B cell (primary cell): Measurements from ENCODE around the gene ARHGAP42. TPM values are rescaled to one million over a fixed set of nuclear protein-coding genes. Genes with fewer than 3 reads are reported as not detected.

Source experiments
- ATAC-seq: fragments of 200-7000 bp; cut with Tn5 transposase; one replicate; pipeline ENCODE4 v1.10.0; 2021; ENCODE audit warnings: low read depth, mild to moderate bottlenecking, moderate number of reproducible peaks, moderate library complexity
- CTCF ChIA-PET: fragments of 350-600 bp; sonication (Branson Sonifier 250); formaldehyde crosslinking; loops from one replicate; lab custom pipeline; 2021; ENCODE audit warnings: antibody characterized with exemption, inconsistent platforms; lab: Charles Lee
- POLR2A ChIA-PET: fragments of 350-600 bp; sonication (Branson Sonifier 250); formaldehyde crosslinking; loops from one replicate; lab custom pipeline; 2021; ENCODE audit warnings: antibody characterized with exemption; lab: Charles Lee
- DNase-seq: peaks from one replicate; pipeline ENCODE4 v3.0.0; 2013
- H2AFZ ChIP-seq: 2 replicates; pipeline ENCODE4 v1.6.1; 2012; ENCODE audit warnings: mild to moderate bottlenecking, low read depth, low read length; ENCODE audit not compliant: insufficient read depth, poor library complexity, severe bottlenecking
- H3K27ac ChIP-seq, 2 donors: 1 replicate in 1 of 2; 2 replicates in 1 of 2; pipeline ENCODE4 v1.5.1; 2012 to 2013; ENCODE audit warnings: low read length in 2 of 2, mild to moderate bottlenecking in 2 of 2, moderate library complexity in 1 of 2
- H3K27me3 ChIP-seq, 4 experiments: fragments of 200-600 bp in 1 of 4; sonication (generic) in 1 of 4; replicated peaks in 1 of 4; 1 replicate in 2 of 4; 2 replicates in 2 of 4; pipeline versions ENCODE4 v1.6.1 to v1.7.0; 2013 to 2016; ENCODE audit warnings: low read length in 3 of 4, mild to moderate bottlenecking in 2 of 4, mixed read lengths in 1 of 4, moderate library complexity in 1 of 4; ENCODE audit not compliant: insufficient read depth in 4 of 4, control insufficient read depth in 3 of 4; ENCODE audit errors: control extremely low read depth in 1 of 4
- H3K36me3 ChIP-seq, 2 experiments: replicated peaks in 1 of 2; 1 replicate in 1 of 2; 2 replicates in 1 of 2; pipeline versions ENCODE4 v1.6.1 to v1.7.1; 2013; ENCODE audit warnings: low read length in 1 of 2; ENCODE audit not compliant: insufficient read depth in 2 of 2, control insufficient read depth in 1 of 2; ENCODE audit errors: control extremely low read depth in 1 of 2, extremely low read depth in 1 of 2
- H3K4me1 ChIP-seq, 2 donors: fragments of 200-600 bp in 1 of 2; sonication (generic) in 1 of 2; 1 replicate in 1 of 2; 2 replicates in 1 of 2; pipeline versions ENCODE4 v1.5.1 to v1.6.1; 2013 to 2017; ENCODE audit warnings: low read length in 2 of 2; ENCODE audit not compliant: control insufficient read depth in 2 of 2, insufficient read depth in 2 of 2
- H3K4me2 ChIP-seq: replicated peaks from 2 replicates; pipeline ENCODE3; 2012; ENCODE audit warnings: mild to moderate bottlenecking, low read depth, low read length; ENCODE audit not compliant: poor library complexity, severe bottlenecking
- H3K4me3 ChIP-seq, 5 experiments: fragments of 200-600 bp in 1 of 5; sonication (generic) in 1 of 5; 1 replicate in 3 of 5; 2 replicates in 2 of 5; pipeline versions ENCODE4 v1.5.1 to v1.7.0; 2011 to 2016; ENCODE audit warnings: low read length in 4 of 5, mild to moderate bottlenecking in 4 of 5, low read depth in 2 of 5, control low read depth in 1 of 5, moderate library complexity in 1 of 5; ENCODE audit not compliant: insufficient read depth in 1 of 5; ENCODE audit errors: control extremely low read depth in 1 of 5, extremely low read depth in 1 of 5
- H3K79me2 ChIP-seq: fragments of 200-600 bp; sonication (generic); one replicate; pipeline ENCODE4 v1.6.0; 2016; ENCODE audit warnings: low read length; ENCODE audit not compliant: control insufficient read depth, insufficient read depth
- H3K9ac ChIP-seq: fragments of 200-600 bp; sonication (generic); 2 replicates; pipeline ENCODE4 v1.6.1; 2017; ENCODE audit warnings: mild to moderate bottlenecking, low read length, moderate library complexity
- H3K9me3 ChIP-seq, 3 donors: one replicate each; pipeline versions ENCODE4 v1.6.1 to v1.7.1; 2013; ENCODE audit warnings: low read length in 2 of 3; ENCODE audit not compliant: control insufficient read depth in 2 of 3, insufficient read depth in 1 of 3; ENCODE audit errors: control extremely low read depth in 1 of 3
- H4K20me1 ChIP-seq: 2 replicates; pipeline ENCODE4 v1.6.0; 2012; ENCODE audit warnings: mild to moderate bottlenecking, low read length; ENCODE audit not compliant: insufficient read depth, control insufficient read depth, poor library complexity, severe bottlenecking
- H3K27ac Mint-ChIP-seq: one replicate; pipeline ENCODE4 v1.8.0; 2021; ENCODE audit warnings: mixed read lengths
- H3K27me3 Mint-ChIP-seq: one replicate; pipeline ENCODE4 v1.8.0; 2021; ENCODE audit warnings: mixed read lengths
- H3K4me1 Mint-ChIP-seq: one replicate; pipeline ENCODE4 v1.8.0; 2021; ENCODE audit warnings: mixed read lengths
- H3K4me3 Mint-ChIP-seq: one replicate; pipeline ENCODE4 v1.8.0; 2021; ENCODE audit warnings: mixed read lengths
- H3K9me3 Mint-ChIP-seq: one replicate; pipeline ENCODE4 v1.8.0; 2022; ENCODE audit warnings: mixed read lengths; ENCODE audit not compliant: insufficient read depth
- CTCF ChIP-seq: fragments of 200-600 bp; IDR thresholded peaks from one replicate; pipeline ENCODE4 v1.8.0; 2022; ENCODE audit warnings: antibody characterized with exemption, mild to moderate bottlenecking
- EZH2 ChIP-seq: IDR thresholded peaks from 2 replicates; pipeline ENCODE4 v1.6.1; 2012; ENCODE audit warnings: borderline replicate concordance, low read depth, mild to moderate bottlenecking, moderate library complexity, low read length; ENCODE audit not compliant: insufficient read depth, poor library complexity, severe bottlenecking
- WGBS: methylation state at CpG from one replicate; pipeline ENCODE4 v1.1.5; 2013; ENCODE audit warnings: missing lambda C conversion rate; ENCODE audit not compliant: insufficient coverage; 5-methylcytosine and 5-hydroxymethylcytosine counted together
- intact Hi-C: fragments of 100-400 bp; cut with micrococcal nuclease; formaldehyde crosslinking; loops from one replicate; pipeline ENCODE4 v1.10.0; 2022
- polyA plus RNA-seq: library from polyadenylated mRNA; depleted of rRNA; stranded (reverse); fragments of >200 nt; gene quantifications from 2 replicates; pipeline ENCODE4 v1.2.3, GENCODE V29; 2012
- total RNA-seq, 2 donors: library from RNA; stranded (reverse); fragments of 120-200 nt in 1 of 2; gene quantifications; 1 replicate in 1 of 2; 2 replicates in 1 of 2; pipeline versions ENCODE4 v1.2.3 to v1.2.4, GENCODE V29; 2013 to 2022

The ARHGAP42 gene
- total and polyA plus RNA-seq, 2 donors (not counting 1 experiment from before 2014, with no cell fraction given) = 3.8 to 4.9 TPM

GRCh38 chr11:100731471-100731870, 44.4 kb downstream of the ARHGAP42 start:
- Histone ChIP-seq H3K9me3 (no peaks in the 10 kb centered on the region), H4K20me1 (no peaks in the 10 kb centered on the region), H3K4me1 (peaks cover 0 to 6% of the 10 kb centered on the region in 2 donors), H3K36me3 (no peaks in the 10 kb centered on the region), H3K9ac (no peak overlapping the region), H3K27ac (no peak overlapping the region), H2AFZ (no peak overlapping the region), H3K79me2 (peaks cover 13% of the 10 kb centered on the region), H3K4me3 (no peak overlapping the region), H3K27me3 (no peaks in the 10 kb centered on the region), H3K4me2 (no peak overlapping the region)
- intact Hi-C loops = no loop called here
- ChIA-PET POLR2A (interaction anchor here (0.7 kb wide), 1 partner anchor 39 kb away, joined by 3 read pairs; no protein-coding TSS in a partner anchor), CTCF (no interaction called here)
- H3K9me3 Mint-ChIP-seq = no peaks in the 10 kb centered on the region
- TF ChIP-seq EZH2 = no peak
- no peak for TF ChIP-seq CTCF
- H3K4me3 Mint-ChIP-seq = no peak overlapping the region
- no peaks in the 10 kb centered on the region for H3K27me3 Mint-ChIP-seq
- WGBS = 100% methylated on average over 1 of the region's 1 CpG
- ATAC-seq = no peak
- peak overlapping the region; percentile 0 for H3K27ac Mint-ChIP-seq
- H3K4me1 Mint-ChIP-seq = peaks cover 8% of the 10 kb centered on the region
- DNase-seq = no peak

- no peak for DNase-seq
- CTCF ChIA-PET = interaction anchor here (0.8 kb wide), 1 partner anchor 45 kb away, joined by 5 read pairs; no protein-coding TSS in a partner anchor
These were observed 45.9 kb downstream of the ARHGAP42 start for GRCh38 chr11:100732949-100733348.

More at GRCh38 chr11:100732949-100733348, 45.9 kb downstream of the ARHGAP42 start:
- no peak overlapping the region for H3K27ac Mint-ChIP-seq
- POLR2A ChIA-PET = no interaction called here
- intact Hi-C loops = no loop called here
- no peak for ATAC-seq
- Histone ChIP-seq H3K79me2 (peaks cover 10% of the 10 kb centered on the region), H3K27ac (no peak overlapping the region), H3K4me2 (no peak overlapping the region), H3K9ac (no peak overlapping the region), H3K27me3 (no peaks in the 10 kb centered on the region), H3K36me3 (no peaks in the 10 kb centered on the region), H3K4me1 (peaks cover 0 to 6% of the 10 kb centered on the region in 2 donors), H4K20me1 (no peaks in the 10 kb centered on the region), H2AFZ (no peak overlapping the region), H3K4me3 (no peak overlapping the region), H3K9me3 (no peaks in the 10 kb centered on the region)
- H3K9me3 Mint-ChIP-seq = no peaks in the 10 kb centered on the region
- H3K4me1 Mint-ChIP-seq = peaks cover 8% of the 10 kb centered on the region
- no peak overlapping the region for H3K4me3 Mint-ChIP-seq
- no peaks in the 10 kb centered on the region for H3K27me3 Mint-ChIP-seq
- no peak for TF ChIP-seq CTCF
- no peak for TF ChIP-seq EZH2
